Nephron (organoid): Measurements from ENCODE around the gene MRPL40.

Experiments
- H3K27ac Mint-ChIP-seq, 3 experiments: 2 replicates each; pipeline ENCODE4 v1.8.0; 2020; ENCODE audit warnings: mixed read lengths in 3 of 3, mild to moderate bottlenecking in 2 of 3, moderate library complexity in 1 of 3
- H3K27me3 Mint-ChIP-seq: 2 replicates; pipeline ENCODE4 v1.8.0; 2021; ENCODE audit warnings: low read depth, mild to moderate bottlenecking, moderate library complexity, mixed read lengths
- H3K36me3 Mint-ChIP-seq: 2 replicates; pipeline ENCODE4 v1.8.0; 2020; ENCODE audit warnings: low read depth, mixed read lengths
- H3K4me1 Mint-ChIP-seq: 2 replicates; pipeline ENCODE4 v1.8.0; 2020; ENCODE audit warnings: mixed read lengths
- H3K4me3 Mint-ChIP-seq, 3 experiments: 2 replicates each; pipeline ENCODE4 v1.8.0; 2020; ENCODE audit warnings: mild to moderate bottlenecking in 3 of 3, mixed read lengths in 3 of 3, moderate library complexity in 2 of 3
- H3K9me3 Mint-ChIP-seq: 2 replicates; pipeline ENCODE4 v1.8.0; 2020; ENCODE audit warnings: mixed read lengths
- CTCF ChIP-seq, 3 experiments: fragments of 200-600 bp; sonication (generic); IDR thresholded peaks; one replicate each; pipeline ENCODE4 v1.5.0; 2021; ENCODE audit warnings: antibody characterized with exemption in 3 of 3; ENCODE audit not compliant: unreplicated experiment in 3 of 3

Gene MRPL40

DNA sequence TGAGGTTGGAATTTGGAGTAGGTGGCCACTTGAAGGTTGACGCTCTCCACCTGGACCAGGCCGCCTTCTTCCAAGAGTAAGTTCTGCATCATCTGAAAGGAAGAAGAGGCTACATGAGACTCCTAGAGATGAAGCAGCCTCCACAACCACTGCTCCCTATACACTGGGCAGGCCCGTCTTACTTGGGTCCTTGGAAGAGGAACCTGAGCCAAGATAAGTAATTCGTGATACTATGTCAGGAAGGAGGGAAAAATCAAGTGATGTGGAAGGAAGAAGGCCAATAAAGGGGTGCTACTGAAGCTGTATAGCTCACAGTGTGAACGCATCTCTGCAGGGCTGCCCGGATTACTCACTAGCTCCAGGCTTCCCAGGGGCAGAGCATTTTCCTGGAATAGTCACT is 35.6 kb downstream of the MRPL40 start:
- TF ChIP-seq CTCF (IDR thresholded peaks at IDR 0.05; ENCODE audit: unreplicated experiment in 3 of 3), result no peak
- peaks cover 61% of the 10 kb centered on the region for H3K36me3 Mint-ChIP-seq
- H3K4me3 Mint-ChIP-seq, result no peak overlapping the region
- no peaks in the 10 kb centered on the region for H3K9me3 Mint-ChIP-seq
- no peak overlapping the region for H3K27ac Mint-ChIP-seq
- H3K4me1 Mint-ChIP-seq, result no peaks in the 10 kb centered on the region
- H3K27me3 Mint-ChIP-seq, result no peaks in the 10 kb centered on the region

- H3K36me3 Mint-ChIP-seq, result peaks cover 65% of the 10 kb centered on the region
- H3K9me3 Mint-ChIP-seq, result no peaks in the 10 kb centered on the region
- TF ChIP-seq CTCF (IDR thresholded peaks at IDR 0.05; ENCODE audit: unreplicated experiment in 3 of 3), result no peak
- H3K27ac Mint-ChIP-seq, result no peak overlapping the region
- no peaks in the 10 kb centered on the region for H3K4me1 Mint-ChIP-seq
- H3K27me3 Mint-ChIP-seq, result no peaks in the 10 kb centered on the region
- H3K4me3 Mint-ChIP-seq, result no peak overlapping the region
Measured at GRCh38 chr22:19469421-19469820, 37.1 kb downstream of the MRPL40 start.

DNA sequence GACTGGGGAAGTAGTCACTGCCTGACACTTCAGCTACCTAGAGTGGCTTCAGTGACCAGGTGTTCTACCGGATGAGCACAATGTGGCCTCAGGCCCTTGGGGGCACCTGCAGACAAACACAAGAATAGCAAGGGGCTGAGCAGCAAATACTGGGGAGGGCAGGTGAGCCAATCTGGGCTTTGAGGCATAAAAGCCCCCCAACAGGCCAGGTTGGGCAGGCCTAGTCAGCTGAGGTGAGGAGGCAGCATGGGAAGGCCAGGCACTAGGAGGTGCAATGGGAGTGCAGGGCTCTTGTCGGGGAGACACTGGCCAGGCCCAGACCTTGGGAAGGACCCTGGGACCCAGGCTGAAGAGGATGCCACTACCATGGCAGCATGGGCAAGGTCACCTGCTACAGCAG is 37.7 kb downstream of the MRPL40 start:
- no peak overlapping the region for H3K27ac Mint-ChIP-seq
- peaks cover 61% of the 10 kb centered on the region for H3K36me3 Mint-ChIP-seq
- no peak overlapping the region for H3K4me3 Mint-ChIP-seq
- H3K27me3 Mint-ChIP-seq, result no peaks in the 10 kb centered on the region
- H3K9me3 Mint-ChIP-seq, result no peaks in the 10 kb centered on the region
- TF ChIP-seq CTCF (IDR thresholded peaks at IDR 0.05; ENCODE audit: unreplicated experiment in 3 of 3), result no peak
- no peaks in the 10 kb centered on the region for H3K4me1 Mint-ChIP-seq

- peaks cover 52% of the 10 kb centered on the region for H3K36me3 Mint-ChIP-seq
- peaks cover 5% of the 10 kb centered on the region for H3K4me1 Mint-ChIP-seq
- H3K27ac Mint-ChIP-seq, result no peak overlapping the region
- no peak for TF ChIP-seq CTCF (IDR thresholded peaks at IDR 0.05; ENCODE audit: unreplicated experiment in 3 of 3)
- no peaks in the 10 kb centered on the region for H3K9me3 Mint-ChIP-seq
- no peaks in the 10 kb centered on the region for H3K27me3 Mint-ChIP-seq
- no peak overlapping the region for H3K4me3 Mint-ChIP-seq
Measured at GRCh38 chr22:19471572-19471971, 39.2 kb downstream of the MRPL40 start.

DNA sequence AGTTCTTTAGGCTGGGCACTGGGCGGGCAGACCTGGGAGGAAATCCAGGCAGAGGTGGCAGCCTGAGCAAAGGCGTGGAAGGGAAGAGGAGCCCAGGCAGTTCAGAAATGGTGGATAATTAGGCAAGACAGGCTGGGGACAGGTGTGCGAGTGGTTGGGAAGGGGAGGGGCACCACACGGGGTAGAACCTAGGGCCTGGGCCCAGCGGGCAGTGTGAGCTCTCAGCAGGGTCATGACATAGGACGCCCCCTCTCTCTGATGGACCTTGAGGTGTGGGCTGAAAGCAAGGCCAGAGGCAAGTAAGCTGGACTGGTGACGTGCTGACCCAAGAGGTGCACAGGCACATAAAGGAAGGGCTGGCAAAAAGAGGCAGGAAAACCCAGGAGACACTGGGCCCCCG is 39.9 kb downstream of the MRPL40 start:
- Mint-ChIP-seq H3K27ac (no peak overlapping the region), H3K27me3 (no peaks in the 10 kb centered on the region), H3K36me3 (peaks cover 49% of the 10 kb centered on the region), H3K4me1 (peaks cover 8% of the 10 kb centered on the region), H3K9me3 (no peaks in the 10 kb centered on the region), H3K4me3 (no peak overlapping the region)
- no peak for TF ChIP-seq CTCF (IDR thresholded peaks at IDR 0.05; ENCODE audit: unreplicated experiment in 3 of 3)

DNA sequence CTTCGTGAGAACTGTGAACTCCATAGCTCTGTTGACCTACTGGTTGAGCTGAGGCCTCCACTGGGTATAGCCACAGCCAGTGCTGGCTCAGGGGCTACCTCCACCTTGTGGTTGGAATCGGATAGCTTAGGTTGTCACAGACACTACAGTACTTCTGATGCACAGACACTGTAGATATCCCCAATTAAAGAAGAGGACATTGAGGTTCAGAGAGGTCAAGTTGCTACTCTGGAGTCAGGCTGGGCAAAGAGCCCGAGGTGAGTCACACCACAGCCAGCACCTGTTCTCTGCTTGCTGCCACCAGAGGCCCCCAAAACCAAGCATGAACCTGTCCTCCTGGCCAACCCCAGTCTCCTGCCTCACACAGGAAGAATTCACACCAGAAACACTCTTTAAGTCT is 41.2 kb downstream of the MRPL40 start:
- Mint-ChIP-seq H3K27me3 (no peaks in the 10 kb centered on the region), H3K36me3 (peaks cover 35% of the 10 kb centered on the region), H3K27ac (no peak overlapping the region), H3K4me1 (peaks cover 19% of the 10 kb centered on the region), H3K4me3 (no peak overlapping the region), H3K9me3 (no peaks in the 10 kb centered on the region)
- TF ChIP-seq CTCF (IDR thresholded peaks at IDR 0.05; ENCODE audit: unreplicated experiment in 3 of 3), result no peak
